Measurements from ENCODE around the gene URB1. TPM values are rescaled to one million over a fixed set of nuclear protein-coding genes. Genes with fewer than 3 reads are reported as not detected.

The URB1 gene
- polyA plus RNA-seq, 1 donor (not counting 4 experiments of a cell fraction or from before 2014, with no cell fraction given) = 9.0 TPM

- H3K4me3 ChIP-seq (ENCODE audit: control insufficient read depth in 2 of 3, extremely low read depth in 1 of 3, insufficient read depth in 2 of 3, low read depth in 1 of 3, low read length in 3 of 3) = no peak overlapping the region
- peak; percentile 30 for DNase-seq (ENCODE audit: low read depth, low spot score)
- H3K79me2 ChIP-seq (ENCODE audit: control insufficient read depth, insufficient read depth, low read length) = peaks cover 15% of the 10 kb centered on the region
- H3K4me1 ChIP-seq (ENCODE audit: control insufficient read depth, extremely low read depth, insufficient read depth, low read length) = peaks cover 13% of the 10 kb centered on the region
- no peaks in the 10 kb centered on the region for H3K27me3 ChIP-seq (ENCODE audit: control insufficient read depth, extremely low read depth, insufficient read depth, low read length)
- peak overlapping the region; percentile 62 for H3K27ac ChIP-seq (ENCODE audit: control insufficient read depth, insufficient read depth, low read length)
- no peaks in the 10 kb centered on the region for H3K9me3 ChIP-seq (ENCODE audit: control insufficient read depth, low read depth, low read length)
- FAIRE-seq = peak; percentile 71
- no peak overlapping the region for H2AFZ ChIP-seq (ENCODE audit: control insufficient read depth, low read length)
- peaks cover 62 to 86% of the 10 kb centered on the region in 2 experiments for H3K36me3 ChIP-seq (ENCODE audit: control insufficient read depth in 2 of 2, extremely low read depth in 1 of 2, insufficient read depth in 2 of 2, low read length in 2 of 2)
- dilution Hi-C loops (cut with MboI; ENCODE audit: extremely low pct_ligation_motif_present, low sequenced_read_pairs) = no loop called here
- peak overlapping the region; percentile 24 for H3K9ac ChIP-seq (ENCODE audit: control insufficient read depth, extremely low read depth, insufficient read depth, low read length)
- peaks cover 6% of the 10 kb centered on the region for H4K20me1 ChIP-seq (ENCODE audit: control insufficient read depth, extremely low read depth, insufficient read depth, low read length)
- H3K4me2 ChIP-seq (ENCODE audit: control insufficient read depth, extremely low read depth, insufficient read depth, low read depth, low read length) = peak overlapping the region; percentile 42
- no peak for TF ChIP-seq EZH2 (IDR thresholded peaks at IDR 0.05; ENCODE audit: low read length)
- TF ChIP-seq, protein P1, sequence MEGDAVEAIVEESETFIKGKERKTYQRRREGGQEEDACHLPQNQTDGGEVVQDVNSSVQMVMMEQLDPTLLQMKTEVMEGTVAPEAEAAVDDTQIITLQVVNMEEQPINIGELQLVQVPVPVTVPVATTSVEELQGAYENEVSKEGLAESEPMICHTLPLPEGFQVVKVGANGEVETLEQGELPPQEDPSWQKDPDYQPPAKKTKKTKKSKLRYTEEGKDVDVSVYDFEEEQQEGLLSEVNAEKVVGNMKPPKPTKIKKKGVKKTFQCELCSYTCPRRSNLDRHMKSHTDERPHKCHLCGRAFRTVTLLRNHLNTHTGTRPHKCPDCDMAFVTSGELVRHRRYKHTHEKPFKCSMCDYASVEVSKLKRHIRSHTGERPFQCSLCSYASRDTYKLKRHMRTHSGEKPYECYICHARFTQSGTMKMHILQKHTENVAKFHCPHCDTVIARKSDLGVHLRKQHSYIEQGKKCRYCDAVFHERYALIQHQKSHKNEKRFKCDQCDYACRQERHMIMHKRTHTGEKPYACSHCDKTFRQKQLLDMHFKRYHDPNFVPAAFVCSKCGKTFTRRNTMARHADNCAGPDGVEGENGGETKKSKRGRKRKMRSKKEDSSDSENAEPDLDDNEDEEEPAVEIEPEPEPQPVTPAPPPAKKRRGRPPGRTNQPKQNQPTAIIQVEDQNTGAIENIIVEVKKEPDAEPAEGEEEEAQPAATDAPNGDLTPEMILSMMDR (optimal IDR thresholded peaks at IDR 0.05 in 1 of 3, IDR thresholded peaks at IDR 0.05 in 1 of 3, conservative IDR thresholded peaks at IDR 0.05 in 1 of 3; ENCODE audit: extremely low read depth in 1 of 3, insufficient read depth in 2 of 3, low read length in 3 of 3) = peak; percentile 20 to 28 (median 23)
- no peaks in the 10 kb centered on the region for H3K9me1 ChIP-seq (ENCODE audit: control insufficient read depth, extremely low read depth, insufficient read depth, low read length)
Observed at GRCh38 chr21:32351428-32351827, 41.4 kb downstream of the URB1 start.

- peak; percentile 13 for FAIRE-seq
Observed at GRCh38 chr21:32350981-32351380, 41.8 kb downstream of the URB1 start.

More at GRCh38 chr21:32350981-32351380, 41.8 kb downstream of the URB1 start:
- Histone ChIP-seq H3K27ac (ENCODE audit: control insufficient read depth, insufficient read depth, low read length) (peak overlapping the region; percentile 62), H2AFZ (ENCODE audit: control insufficient read depth, low read length) (no peak overlapping the region), H3K4me1 (ENCODE audit: control insufficient read depth, extremely low read depth, insufficient read depth, low read length) (peaks cover 13% of the 10 kb centered on the region), H3K79me2 (ENCODE audit: control insufficient read depth, insufficient read depth, low read length) (peaks cover 16% of the 10 kb centered on the region), H3K9me3 (ENCODE audit: control insufficient read depth, low read depth, low read length) (no peaks in the 10 kb centered on the region), H3K4me3 (ENCODE audit: control insufficient read depth in 2 of 3, extremely low read depth in 1 of 3, insufficient read depth in 2 of 3, low read depth in 1 of 3, low read length in 3 of 3) (no peak overlapping the region), H3K9ac (ENCODE audit: control insufficient read depth, extremely low read depth, insufficient read depth, low read length) (peak overlapping the region; percentile 24), H3K4me2 (ENCODE audit: control insufficient read depth, extremely low read depth, insufficient read depth, low read depth, low read length) (peak overlapping the region; percentile 42), H3K36me3 (ENCODE audit: control insufficient read depth in 2 of 2, extremely low read depth in 1 of 2, insufficient read depth in 2 of 2, low read length in 2 of 2) (peaks cover 63 to 86% of the 10 kb centered on the region in 2 experiments), H3K9me1 (ENCODE audit: control insufficient read depth, extremely low read depth, insufficient read depth, low read length) (no peaks in the 10 kb centered on the region), H4K20me1 (ENCODE audit: control insufficient read depth, extremely low read depth, insufficient read depth, low read length) (peaks cover 6% of the 10 kb centered on the region), H3K27me3 (ENCODE audit: control insufficient read depth, extremely low read depth, insufficient read depth, low read length) (no peaks in the 10 kb centered on the region)
- TF ChIP-seq, protein P1 (optimal IDR thresholded peaks at IDR 0.05 in 1 of 3, IDR thresholded peaks at IDR 0.05 in 1 of 3, conservative IDR thresholded peaks at IDR 0.05 in 1 of 3; ENCODE audit: extremely low read depth in 1 of 3, insufficient read depth in 2 of 3, low read length in 3 of 3) = no peak
- no peak for TF ChIP-seq EZH2 (IDR thresholded peaks at IDR 0.05; ENCODE audit: low read length)
- no peak for DNase-seq (ENCODE audit: low read depth, low spot score)
- dilution Hi-C loops (cut with MboI; ENCODE audit: extremely low pct_ligation_motif_present, low sequenced_read_pairs) = no loop called here

Data from keratinocyte (primary cell).